ENCODE measurements around the gene SCG5.

- TF ChIP-seq FOXP2 (optimal IDR thresholded peaks at IDR 0.05; ENCODE audit: borderline replicate concordance, extremely low read depth, extremely low read length, insufficient read depth) (no peak), POLR2AphosphoS5 (IDR thresholded peaks at IDR 0.05; ENCODE audit: low read depth, low read length) (no peak)
These were observed 37.8 kb downstream of the SCG5 start for GRCh38 chr15:32679298-32679690.
